GM23248 (cell line): Measurements from ENCODE around the gene RALGPS1.

ENCODE experiments used
- EZH2 ChIP-seq: fragments of 200-600 bp; sonication (generic); IDR thresholded peaks from 2 replicates; pipeline ENCODE4 v1.6.1; 2018; ENCODE audit warnings: antibody characterized with exemption, mild to moderate bottlenecking; ENCODE audit not compliant: insufficient read depth, poor library complexity, severe bottlenecking
- EZH2phosphoT487 ChIP-seq: fragments of 200-600 bp; sonication (generic); IDR thresholded peaks from 2 replicates; pipeline ENCODE4 v1.6.1; 2018; ENCODE audit warnings: antibody characterized with exemption, moderate library complexity, mild to moderate bottlenecking, low read depth; ENCODE audit not compliant: insufficient read depth

DNA sequence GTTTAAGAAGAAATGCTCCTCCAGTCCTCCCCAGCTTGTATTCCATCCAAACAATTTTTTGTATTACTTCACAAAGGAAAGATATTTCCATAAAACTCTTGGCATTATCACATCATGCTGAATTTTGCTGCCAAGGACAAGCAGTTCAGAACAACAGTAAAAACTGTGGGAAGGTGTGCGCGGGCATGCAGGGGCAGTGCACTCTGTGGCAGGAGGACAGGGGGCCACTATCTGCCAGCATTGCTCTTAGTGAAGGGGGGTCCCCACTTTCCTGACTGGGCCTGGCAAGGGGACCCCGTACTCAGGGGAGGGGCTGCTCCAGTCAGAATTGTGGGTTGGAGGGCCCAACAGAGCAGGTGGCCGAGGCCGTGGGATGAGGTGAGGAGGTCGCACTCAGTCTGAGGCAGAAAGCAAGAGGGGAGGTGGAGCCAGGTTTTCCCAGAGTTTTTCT, 175.1 kb downstream of the RALGPS1 start:
- TF ChIP-seq EZH2 (no peak), EZH2phosphoT487 (no peak)
